HG03039 (cell line): Measurements from ENCODE around the gene NCBP2L.

Experiments used
- ATAC-seq: cut with Tn5 transposase; IDR thresholded peaks from one replicate; pipeline ENCODE4 v1.9.1; 2021; ENCODE audit warnings: mild to moderate bottlenecking, moderate library complexity; ENCODE audit not compliant: unreplicated experiment

Gene NCBP2L

DNA sequence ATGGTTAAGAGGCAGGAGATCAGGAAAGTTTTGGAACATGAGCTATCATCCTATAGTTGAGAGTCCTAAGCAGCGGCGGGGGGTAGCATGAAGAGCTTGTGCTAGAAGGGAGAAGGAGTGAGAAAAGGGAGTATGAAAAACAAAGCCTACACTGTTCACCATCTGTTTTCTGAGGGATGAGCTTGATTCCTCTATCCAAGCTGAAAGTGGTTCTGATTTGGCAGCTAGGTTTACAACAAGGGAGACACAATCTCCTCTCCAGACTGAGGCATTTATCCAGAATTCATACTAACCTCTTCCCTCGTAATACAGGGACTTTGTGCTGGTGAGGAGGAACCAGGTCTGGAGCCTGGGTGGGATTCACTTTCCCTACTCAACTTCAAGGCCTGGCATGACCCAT lies 25.5 kb upstream of the NCBP2L start:
- no peak for ATAC-seq

DNA sequence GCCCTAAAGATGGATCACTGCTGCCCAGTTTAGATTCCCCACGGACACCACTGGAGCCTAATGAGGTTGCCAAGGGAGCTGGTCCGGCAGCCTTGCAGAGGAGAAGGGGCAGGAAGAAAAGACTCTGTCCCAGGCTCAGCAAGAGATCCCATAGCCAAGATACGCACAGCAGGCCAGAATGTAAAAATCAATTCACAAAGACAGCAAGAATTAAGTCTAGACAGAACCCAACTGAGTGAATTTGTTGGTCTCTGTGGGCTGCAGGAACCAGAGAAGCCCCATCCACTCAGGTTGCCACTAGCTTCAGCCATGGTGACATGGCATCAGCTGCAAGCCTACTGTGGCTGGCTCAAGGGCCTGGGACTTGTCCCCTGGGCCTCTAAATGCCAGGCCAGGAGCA lies 24.8 kb upstream of the NCBP2L start:
- ATAC-seq = no peak

DNA sequence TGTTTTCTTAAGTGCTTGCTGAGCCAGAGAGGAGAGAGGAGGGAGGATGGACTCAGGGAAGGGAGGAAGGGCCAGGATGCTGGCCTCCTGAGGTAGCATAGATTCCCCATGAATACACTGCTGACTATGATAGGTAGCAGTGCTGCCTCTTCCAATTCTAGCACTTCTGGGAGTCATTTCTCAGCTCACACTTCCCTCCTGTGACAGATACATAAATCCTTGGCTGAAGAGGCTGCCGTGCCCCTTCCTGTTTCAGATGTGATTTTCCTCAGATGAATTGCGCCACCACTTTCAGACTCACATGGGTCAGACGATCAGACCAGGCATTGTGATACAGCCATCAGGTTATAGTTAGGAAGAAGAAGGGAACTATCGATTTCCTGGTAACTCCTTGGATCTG lies 24.3 kb upstream of the NCBP2L start:
- no peak for ATAC-seq

DNA sequence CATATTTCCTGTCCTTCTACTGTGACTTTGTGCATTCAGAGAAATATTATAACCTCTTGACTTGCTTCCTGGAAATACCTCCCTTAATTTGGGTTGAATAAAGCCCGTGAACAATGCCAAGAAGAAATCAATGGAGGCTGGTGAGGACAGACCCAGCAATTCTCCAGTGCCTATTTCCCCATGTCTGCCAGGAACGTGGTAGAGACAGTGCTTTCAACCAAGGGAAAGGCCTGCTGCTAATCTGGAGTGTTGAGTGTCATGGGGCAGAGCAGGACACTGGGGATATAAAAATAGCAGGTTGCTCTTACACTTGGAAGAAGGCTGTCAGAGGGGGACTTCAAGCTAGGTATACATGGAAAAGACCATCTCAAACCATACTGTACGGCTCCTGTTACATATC lies 21.8 kb upstream of the NCBP2L start:
- ATAC-seq = no peak

DNA sequence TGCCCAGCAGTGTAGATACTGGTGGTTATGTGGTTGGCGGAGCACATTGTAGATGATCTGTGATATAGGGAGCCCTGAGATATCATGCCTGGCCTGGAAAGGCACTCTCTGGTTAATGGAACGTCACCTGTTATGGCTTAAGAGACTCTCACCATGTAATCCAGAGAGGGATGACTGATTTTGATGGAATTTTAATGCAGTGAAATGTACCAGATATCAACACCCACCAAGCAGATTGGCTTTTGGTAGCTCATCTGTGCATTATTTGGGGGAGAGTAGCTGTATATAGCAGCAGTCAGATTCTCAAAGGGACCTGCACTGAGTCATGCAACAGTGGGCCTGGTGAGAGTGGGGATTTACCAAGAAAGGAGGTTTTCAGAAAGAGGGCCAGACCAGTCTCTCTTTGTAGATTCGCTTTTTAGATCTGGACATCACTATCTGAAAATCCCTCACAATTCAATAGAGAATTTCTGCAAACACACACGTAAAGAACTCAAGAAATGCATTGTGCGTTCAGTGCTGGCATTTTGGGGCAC lies 19.2 kb upstream of the NCBP2L start:
- ATAC-seq = no peak

DNA sequence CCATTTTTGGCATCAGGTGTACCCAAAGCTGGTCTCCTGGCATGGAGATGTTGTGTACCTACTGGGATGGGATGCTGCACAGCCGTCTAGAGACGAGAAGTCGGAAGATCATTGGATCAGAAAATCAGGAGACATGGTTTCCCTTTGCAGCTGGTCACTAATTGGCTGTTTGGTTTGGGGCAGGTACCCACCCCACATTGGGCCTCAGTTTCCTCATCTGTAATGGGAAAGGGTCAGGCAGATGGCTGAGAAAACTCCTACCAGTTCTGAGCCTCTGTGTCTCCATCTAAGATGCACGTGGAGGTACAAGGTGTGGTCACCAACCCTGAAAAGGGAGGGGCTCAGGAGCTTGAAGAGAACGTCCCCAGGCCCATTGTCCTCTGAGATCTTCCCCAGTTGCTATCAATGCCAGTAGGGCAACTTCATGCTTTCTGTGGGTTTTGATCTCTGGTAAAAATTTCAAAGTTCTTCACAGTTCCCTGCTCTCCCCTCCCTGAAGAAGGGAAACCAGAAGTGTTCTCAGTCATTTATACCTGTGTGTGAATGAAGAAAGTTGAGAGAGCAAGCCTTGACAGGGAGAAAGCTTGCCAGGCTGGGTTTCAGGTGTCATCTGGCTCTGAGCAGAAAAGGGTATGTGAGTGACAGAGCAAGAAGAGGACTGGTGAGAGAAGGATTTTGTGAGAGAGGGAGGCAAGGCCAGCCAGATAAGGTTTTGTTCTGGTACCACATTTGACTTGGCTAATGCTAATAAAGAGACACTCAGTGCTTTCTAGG lies 17.0 kb upstream of the NCBP2L start:
- ATAC-seq = no peak

DNA sequence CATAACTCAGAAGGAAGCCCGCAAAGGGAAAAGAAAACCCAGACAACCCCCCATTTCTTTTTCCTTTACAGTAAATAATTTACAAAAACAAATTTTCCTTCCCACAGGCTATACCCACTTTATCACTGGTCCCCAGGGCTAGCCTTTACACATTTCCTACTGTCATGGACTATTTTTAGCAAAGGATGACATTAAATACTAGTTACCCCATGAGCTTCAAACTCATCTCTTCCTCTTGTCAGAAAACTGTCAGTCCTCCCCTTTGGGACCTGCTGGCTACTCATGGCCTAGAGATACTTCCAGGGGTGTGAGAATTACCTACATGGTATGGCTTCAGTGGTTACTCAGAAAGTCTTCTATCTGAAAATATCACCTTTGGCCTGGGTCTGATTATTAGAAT lies 13.9 kb upstream of the NCBP2L start:
- no peak for ATAC-seq

DNA sequence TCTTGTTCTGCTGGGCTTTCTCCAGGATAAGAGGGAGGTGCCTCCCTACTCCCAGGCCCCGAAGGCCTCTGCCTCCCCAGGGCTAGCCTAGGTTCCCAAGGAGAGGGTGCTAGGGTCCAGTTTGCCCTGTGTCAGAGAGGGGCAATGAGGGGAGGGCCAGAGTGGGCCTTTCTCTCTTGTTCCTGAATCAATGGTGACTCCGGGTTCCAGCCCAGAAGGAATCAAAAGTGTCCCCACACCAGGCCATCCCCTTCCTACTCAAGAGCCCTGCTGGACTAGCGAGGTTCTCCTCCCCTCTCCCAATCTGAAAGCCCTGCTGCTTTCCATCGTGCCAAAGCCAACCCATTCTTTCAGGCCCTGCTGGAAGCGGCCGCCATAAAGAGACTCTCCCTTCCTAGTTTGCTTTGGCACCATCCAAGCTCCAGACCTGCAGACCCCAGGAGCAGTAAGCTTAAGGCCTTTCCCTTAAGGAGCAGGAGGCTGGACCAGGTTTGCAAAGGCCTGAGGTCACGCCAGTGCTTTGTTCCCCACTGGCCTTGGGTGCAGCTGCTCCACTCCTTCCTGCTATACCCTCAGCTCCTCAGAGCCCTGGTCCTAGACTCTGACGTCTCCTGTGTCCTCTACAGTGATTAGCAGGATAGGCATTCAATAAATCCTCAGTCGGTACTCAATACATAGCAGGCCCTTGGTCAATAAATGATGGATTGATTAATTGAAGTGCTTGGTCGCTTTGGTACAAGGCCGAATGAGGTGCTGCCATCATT lies 12.5 kb upstream of the NCBP2L start:
- no peak for ATAC-seq

DNA sequence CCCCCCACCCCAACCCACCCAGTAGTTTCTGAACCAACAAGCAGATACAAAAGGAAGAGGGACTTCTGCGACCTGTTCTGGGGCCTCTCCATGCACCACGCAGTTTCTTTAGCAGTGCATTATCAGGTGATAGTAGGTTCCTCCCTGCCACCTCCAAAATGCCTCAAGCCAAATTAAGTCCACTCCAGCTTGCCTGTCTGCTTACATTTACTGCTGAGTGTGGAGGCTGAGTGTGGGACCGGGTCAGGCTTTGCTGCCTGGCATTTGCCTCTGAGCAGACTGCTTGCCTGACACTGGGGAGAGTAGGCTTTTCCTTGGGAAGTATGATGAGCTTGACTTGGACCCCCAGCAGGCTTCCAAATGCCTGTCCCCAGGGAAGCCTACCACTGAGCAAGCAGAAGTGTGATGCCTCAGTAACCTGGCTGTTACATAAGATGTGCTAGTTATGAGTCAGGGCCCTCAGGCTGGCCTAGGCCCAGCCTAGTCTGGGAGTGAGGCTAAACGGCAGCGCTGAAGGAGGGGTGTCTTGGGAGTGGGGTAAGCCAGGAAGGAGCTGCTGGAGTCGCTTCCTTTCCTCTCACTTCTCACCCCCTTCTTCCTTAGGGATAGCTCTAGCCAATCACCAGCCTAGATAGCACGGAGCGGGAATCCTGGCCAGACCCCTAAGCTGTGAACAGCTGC lies 10.9 kb upstream of the NCBP2L start:
- ATAC-seq = no peak

DNA sequence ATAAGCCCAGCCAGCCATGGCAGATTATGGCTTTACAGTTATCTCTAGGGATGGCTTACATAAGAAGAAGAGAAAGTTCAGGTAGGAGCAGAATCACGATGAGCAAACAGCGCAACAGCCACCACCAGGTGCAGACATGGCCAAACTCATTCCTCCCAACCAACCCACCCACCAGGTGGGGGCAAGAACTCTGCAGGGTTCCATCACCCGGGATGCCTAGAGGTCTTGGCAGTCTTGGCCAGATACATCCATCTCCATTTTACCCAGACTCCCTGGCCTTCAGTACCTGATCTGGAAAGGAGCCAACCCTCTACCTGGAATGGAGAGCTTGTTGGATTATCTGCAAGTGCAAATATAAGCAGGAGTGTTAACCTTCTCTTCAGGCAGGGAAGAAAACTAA lies 9.5 kb upstream of the NCBP2L start:
- no peak for ATAC-seq

DNA sequence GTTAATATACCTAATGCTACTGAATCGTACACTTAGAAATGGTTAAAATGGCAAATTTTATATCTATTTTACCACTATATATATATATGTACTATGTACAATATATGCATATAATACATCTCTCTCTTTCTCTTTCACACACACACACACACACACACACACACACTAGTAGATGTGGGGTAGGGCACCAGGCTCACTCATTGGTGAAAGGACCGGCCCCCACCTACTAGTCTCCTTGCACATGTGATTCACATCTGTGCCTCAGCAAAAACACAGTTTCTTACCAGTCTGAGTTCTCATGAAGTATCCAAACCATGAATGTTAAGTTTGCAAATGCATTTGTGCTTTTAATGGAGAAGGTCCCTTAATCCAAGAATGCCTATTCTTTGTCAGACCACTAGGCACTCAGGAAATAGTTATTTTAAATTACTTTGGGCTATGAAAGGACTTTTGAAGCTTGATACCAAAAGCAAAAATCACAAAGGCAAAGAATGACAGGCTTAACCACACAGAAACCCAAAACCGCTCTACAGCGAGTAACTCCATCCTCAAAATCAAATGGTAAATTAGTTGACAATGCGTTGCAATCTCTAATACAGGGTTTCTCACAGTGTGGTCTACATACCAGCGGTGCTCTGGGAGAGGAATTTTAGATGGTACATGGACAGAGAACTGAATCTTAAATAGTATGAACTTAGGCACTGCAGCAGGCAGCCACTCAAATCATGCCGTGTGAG lies 7.8 kb upstream of the NCBP2L start:
- no peak for ATAC-seq

DNA sequence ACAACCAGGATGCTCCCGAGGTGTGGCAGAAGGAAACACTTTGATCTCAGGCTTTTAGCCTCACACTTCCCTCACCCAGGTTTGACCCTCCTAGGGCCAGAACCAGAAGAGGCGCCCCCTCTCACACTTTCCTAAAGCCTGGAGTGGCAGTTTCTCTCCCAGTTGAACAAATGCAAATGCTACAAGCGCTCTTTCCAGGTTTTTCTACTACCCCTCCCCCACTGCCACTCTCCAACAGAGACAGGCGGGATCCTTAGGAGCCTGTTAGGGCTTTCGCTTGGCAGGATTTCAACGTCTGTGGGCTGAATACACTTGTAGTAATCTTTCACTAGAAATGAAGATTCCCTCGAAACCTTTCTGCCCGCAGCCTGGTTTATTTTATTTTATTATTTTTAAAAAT lies 4.3 kb upstream of the NCBP2L start:
- ATAC-seq = no peak

DNA sequence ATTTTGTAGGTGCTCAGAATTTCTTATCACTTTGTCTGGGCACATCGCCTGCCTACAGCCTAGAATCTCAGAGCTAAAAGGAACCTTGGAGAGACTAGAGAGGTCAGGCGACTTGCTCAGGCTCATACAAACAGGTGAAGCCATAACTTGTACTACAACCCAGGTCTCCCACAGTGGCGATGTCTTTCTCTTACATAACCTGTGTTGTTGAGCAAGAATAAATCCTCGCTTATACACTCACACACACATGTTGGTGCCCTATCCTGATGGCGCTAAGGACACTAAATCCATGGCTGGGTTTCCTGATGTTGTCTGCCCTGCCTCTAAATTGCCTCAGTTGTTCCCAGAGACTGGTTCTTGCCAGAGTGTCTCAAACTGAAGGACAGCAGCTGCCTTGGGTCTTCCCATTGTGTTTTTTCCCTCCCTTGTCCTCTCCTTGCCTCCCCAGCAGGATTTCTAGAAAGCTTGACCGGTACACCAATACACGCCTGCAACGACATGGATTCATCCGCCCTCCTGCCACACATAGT lies 3.6 kb upstream of the NCBP2L start:
- ATAC-seq = no peak

DNA sequence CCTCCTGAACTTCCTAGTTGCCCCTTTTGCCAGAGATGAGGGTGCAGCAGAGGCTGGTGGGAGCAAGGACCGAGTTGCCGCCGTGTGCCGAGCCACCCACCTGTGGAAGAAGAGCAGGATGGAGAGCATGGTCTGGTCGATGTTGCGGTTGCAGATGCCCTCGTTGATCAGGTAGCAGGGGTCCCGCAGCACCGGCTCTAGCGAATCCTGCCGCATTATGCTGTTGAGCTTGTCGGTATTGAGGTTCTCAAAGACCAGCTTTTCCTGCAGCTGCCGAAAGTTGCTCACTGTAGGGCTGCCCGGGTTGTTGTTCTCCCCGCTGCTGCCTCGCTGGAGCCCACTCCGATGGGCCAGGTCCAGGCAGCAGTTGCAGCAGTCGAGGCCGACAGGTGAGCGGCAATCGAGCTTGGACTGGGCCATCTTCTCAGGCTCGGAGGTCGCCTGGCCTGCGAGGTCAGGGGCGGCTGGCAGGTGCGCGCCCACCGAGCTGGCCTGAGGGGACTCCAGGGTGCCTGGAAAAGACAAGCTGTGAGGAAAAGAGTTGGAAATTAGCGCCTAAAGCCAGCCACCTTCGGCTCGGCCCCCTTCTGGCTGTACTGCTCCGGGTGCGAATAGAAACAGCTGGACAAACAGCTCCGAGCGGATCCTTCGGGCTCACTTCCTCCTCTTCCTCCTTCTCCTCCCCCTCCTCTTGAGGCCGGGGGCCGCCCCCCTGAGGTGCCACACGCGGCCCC lies 2.4 kb upstream of the NCBP2L start:
- ATAC-seq = peak; percentile 6

DNA sequence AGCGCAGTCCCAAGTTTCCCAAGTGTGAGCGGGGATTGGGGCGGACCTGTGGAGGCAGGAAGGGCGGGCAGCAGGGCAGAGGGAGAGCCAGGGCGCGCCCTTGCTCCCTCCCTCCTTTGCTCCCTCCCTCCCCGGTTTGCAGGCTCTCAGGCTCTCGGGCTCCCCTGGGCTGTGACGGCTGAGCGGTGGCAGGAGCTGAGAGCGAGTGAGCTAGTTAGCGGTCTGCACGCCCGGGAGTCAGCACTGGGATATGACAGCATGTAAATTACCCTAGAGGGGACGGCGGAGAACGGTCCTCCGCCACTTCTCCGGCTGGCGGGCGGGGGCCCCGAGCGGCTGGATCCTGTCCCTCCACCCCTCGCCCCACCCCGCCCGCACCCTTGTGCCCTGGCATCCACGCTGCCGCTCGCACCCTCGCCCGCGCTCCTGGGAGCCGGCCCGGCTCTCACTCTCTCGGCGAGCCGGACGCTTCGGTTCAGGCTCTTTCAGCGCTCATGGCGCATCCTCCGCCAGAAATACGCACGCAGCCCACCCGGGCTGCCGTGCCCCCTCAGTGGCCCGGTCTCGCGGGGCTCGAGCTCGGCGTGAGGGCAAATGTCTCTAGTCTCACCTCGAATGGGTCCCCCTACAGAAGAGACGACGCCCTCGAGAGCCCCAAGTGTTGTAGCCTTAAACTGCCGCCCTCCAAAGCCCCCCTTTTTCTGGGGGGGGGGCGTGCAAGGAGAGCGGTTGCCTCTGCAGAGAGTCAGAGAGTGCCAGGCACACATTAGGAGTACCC lies 1.6 kb upstream of the NCBP2L start, which contains the start of gene TSC22D3:
Gene TSC22D3 (minus strand): TSS at position 54 of the 778 bp plus-strand sequence. CDS start 368 bp downstream, outside the sequence.
- ATAC-seq = peak; percentile 88

DNA sequence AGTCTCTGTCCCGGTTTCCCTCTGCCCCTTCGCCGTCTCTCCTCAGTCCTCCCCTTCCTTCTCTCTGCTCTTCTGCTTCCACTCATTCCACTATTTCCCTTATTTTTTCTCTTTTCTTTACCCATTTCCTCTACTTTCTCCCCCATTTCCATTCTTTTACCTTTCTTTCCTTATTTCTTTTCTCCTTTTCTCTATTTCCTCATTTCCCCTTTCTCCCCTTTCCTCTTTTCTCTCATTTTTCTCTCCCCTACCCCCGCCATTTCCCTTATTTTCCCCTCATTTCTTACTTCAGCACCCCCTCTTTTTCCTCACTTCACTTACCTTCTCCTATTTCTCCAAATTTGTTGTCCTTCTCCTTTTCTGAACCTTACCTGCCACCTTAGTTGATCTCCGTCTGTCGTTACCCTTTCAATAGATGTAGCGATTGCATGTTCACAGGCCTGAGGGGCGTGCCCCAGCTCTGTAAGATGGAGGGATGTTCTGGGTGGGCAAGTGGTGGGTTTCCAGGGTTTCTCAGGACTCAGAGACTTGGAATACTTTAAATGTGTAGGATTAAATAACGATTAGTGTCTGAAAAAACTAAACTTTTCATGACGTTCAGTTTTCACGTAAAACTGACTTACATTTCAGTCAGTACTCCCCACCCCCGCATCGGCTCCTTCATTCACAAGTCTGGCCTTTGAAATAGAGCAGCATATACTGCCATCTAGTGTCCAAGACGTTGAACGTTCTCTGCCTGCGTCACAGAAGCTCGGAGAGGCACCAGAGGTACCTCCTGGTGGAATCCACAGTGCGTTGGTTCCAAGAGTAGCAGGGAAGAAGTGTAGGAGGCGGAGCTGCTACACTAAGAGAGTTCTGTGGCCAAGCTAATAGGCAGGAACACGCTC lies 641 bp upstream of the NCBP2L start:
- no peak for ATAC-seq

DNA sequence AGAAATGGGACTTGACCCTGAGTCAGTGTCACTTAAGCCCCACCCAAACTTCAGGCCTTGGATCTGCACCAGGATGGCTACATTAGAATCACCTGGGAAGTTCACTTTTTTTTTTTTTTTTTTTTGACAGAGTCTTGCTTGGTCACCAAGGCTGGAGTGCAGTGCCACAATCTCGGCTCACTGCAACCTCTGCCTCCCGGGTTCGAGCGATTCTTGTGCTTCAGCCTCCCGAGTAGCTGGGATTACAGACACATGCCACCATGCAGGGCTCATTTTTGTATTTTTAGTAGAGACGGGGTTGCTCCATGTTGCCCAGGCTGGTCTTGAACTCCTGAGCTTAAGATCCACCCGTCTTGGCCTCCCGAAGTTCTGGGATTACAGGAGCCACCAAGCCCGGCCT lies 3.0 kb downstream of the NCBP2L start:
- ATAC-seq = no peak

DNA sequence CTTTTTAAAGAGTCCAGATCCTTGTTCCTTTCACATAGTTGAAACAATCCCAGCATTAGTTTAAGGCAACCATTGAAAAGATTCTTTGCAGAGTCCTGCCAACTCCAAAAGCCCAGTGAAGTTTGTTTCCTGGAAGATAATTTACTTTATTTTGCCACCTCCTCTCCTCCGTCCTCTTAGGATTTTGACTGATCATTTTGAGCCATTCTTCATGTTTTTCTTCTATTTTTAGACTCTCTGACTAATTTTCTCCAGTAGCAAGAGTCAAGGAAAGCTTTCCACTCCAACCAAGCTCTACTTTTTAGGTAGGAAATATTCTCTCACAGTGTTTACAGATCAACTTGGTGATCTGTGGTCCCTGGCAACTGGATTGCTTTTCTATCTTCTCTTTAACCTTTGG lies 10.3 kb downstream of the NCBP2L start:
- ATAC-seq = no peak
